ENCODE results near the gene NUP93.

DNA sequence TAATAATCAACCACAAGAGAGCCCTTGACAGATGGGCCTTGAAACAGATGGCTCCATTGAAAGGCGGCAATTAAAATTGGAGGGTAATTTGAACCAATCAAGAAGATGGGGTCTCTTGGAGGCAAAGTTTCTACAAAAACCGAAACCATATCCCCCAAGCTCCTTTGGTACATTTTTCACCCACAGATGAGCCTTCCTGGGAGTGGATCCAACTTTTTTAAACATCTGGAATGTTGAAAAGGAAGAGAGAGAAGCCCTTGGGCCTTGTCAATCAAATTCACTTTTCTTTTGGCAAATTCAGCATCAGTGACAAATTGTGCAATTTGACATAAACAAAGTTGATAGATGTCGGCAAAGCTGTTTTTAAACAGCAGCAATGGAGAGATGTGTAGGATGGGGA is 13.2 kb upstream of the NUP93 start:
- TF ChIP-seq, protein P1, sequence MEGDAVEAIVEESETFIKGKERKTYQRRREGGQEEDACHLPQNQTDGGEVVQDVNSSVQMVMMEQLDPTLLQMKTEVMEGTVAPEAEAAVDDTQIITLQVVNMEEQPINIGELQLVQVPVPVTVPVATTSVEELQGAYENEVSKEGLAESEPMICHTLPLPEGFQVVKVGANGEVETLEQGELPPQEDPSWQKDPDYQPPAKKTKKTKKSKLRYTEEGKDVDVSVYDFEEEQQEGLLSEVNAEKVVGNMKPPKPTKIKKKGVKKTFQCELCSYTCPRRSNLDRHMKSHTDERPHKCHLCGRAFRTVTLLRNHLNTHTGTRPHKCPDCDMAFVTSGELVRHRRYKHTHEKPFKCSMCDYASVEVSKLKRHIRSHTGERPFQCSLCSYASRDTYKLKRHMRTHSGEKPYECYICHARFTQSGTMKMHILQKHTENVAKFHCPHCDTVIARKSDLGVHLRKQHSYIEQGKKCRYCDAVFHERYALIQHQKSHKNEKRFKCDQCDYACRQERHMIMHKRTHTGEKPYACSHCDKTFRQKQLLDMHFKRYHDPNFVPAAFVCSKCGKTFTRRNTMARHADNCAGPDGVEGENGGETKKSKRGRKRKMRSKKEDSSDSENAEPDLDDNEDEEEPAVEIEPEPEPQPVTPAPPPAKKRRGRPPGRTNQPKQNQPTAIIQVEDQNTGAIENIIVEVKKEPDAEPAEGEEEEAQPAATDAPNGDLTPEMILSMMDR (IDR thresholded peaks at IDR 0.05; ENCODE audit: low read length) = no peak
- no peak for TF ChIP-seq EZH2 (optimal IDR thresholded peaks at IDR 0.05; ENCODE audit: low read depth, low read length)
- TF ChIP-seq EZH2phosphoT487 (IDR thresholded peaks at IDR 0.05; ENCODE audit: low read length) = no peak

Measured in MM.1S (cell line).